HCT116 (cell line): Measurements from ENCODE around the gene HBE1.
"Not testable (repeated sequence)": the region's sequence is repeated elsewhere in the genome, so short reads cannot be mapped to it uniquely, and the experiment has no call there.

Source experiments
- CTCF ChIP-seq, 3 experiments: fragments of 200-600 bp in 1 of 3; sonication (generic) in 1 of 3; IDR thresholded peaks in 2 of 3; conservative IDR thresholded peaks in 1 of 3; 2 replicates each; pipeline ENCODE4 v1.5.1; 2012 to 2017; ENCODE audit warnings: low read depth in 2 of 3, low read length in 2 of 3, antibody characterized with exemption in 1 of 3, borderline replicate concordance in 1 of 3, control low read depth in 1 of 3, mild to moderate bottlenecking in 1 of 3, mixed read lengths in 1 of 3, mixed run types in 1 of 3, moderate library complexity in 1 of 3; ENCODE audit not compliant: insufficient read depth in 1 of 3
- EGR1 ChIP-seq: IDR thresholded peaks from 2 replicates; pipeline ENCODE4 v1.6.1; 2012; ENCODE audit warnings: low read depth
- ELF1 ChIP-seq: IDR thresholded peaks from 2 replicates; pipeline ENCODE4 v1.6.1; 2012; ENCODE audit warnings: low read depth, borderline replicate concordance
- EZH2 ChIP-seq: fragments of 200-600 bp; sonication (generic); IDR thresholded peaks from 2 replicates; pipeline ENCODE4 v1.6.1; 2017; ENCODE audit warnings: antibody characterized with exemption, mixed run types
- FOSL1 ChIP-seq: IDR thresholded peaks from 2 replicates; pipeline ENCODE4 v1.6.1; 2012; ENCODE audit warnings: low read depth
- MAX ChIP-seq: IDR thresholded peaks from 2 replicates; pipeline ENCODE4 v1.6.1; 2012
- POLR2A ChIP-seq: IDR thresholded peaks from 2 replicates; pipeline ENCODE4 v1.7.0; 2011; ENCODE audit warnings: borderline replicate concordance; ENCODE audit not compliant: insufficient read depth, insufficient read length; ENCODE audit errors: extremely low read depth
- POLR2AphosphoS5 ChIP-seq: IDR thresholded peaks from 2 replicates; pipeline ENCODE4 v1.6.1; 2011; ENCODE audit warnings: mild to moderate bottlenecking, low read depth, low read length, moderate library complexity
- RAD21 ChIP-seq: IDR thresholded peaks from 2 replicates; pipeline ENCODE4 v1.6.1; 2012; ENCODE audit warnings: low read depth, mild to moderate bottlenecking
- REST ChIP-seq: IDR thresholded peaks from 2 replicates; pipeline ENCODE4 v1.6.1; 2012; ENCODE audit warnings: low read depth
- SP1 ChIP-seq: IDR thresholded peaks from 2 replicates; pipeline ENCODE4 v1.6.1; 2012; ENCODE audit warnings: low read depth
- YY1 ChIP-seq: IDR thresholded peaks from 2 replicates; pipeline ENCODE4 v1.6.1; 2011; ENCODE audit warnings: low read length, low read depth, moderate library complexity, mild to moderate bottlenecking; ENCODE audit not compliant: insufficient replicate concordance; ENCODE audit errors: extremely low read depth
- ZBTB33 ChIP-seq: IDR thresholded peaks from 2 replicates; pipeline ENCODE4 v1.6.1; 2011; ENCODE audit warnings: mild to moderate bottlenecking, low read length, moderate library complexity; ENCODE audit not compliant: insufficient replicate concordance; ENCODE audit errors: extremely low read depth
- ZNF274 ChIP-seq: fragments of 200-500 bp; sonication (Bioruptor generic); IDR thresholded peaks from 2 replicates; pipeline ENCODE4 v1.6.1; 2014; ENCODE audit warnings: mild to moderate bottlenecking, low read depth, low read length, inconsistent platforms

- not testable (repeated sequence) for TF ChIP-seq CTCF (IDR thresholded peaks at IDR 0.05 in 2 of 3, conservative IDR thresholded peaks at IDR 0.05 in 1 of 3; ENCODE audit: borderline replicate concordance in 1 of 3, insufficient read depth in 1 of 3, low read depth in 2 of 3, low read length in 2 of 3); MAX; ZNF274; ZBTB33; EGR1; YY1; EZH2; POLR2A; SP1; RAD21; ELF1; REST; FOSL1; POLR2AphosphoS5
These were observed 21.2 kb downstream of the HBE1 start for GRCh38 chr11:5248498-5248897.
